ENCODE data around the gene CFDP1.

CFDP1 gene

GRCh38 chr16:75317101-75317522, 116.2 kb downstream of the CFDP1 start:
- no peak for DNase-seq

- no peak for DNase-seq
These were observed 117.6 kb downstream of the CFDP1 start for GRCh38 chr16:75315539-75316306.

DNA sequence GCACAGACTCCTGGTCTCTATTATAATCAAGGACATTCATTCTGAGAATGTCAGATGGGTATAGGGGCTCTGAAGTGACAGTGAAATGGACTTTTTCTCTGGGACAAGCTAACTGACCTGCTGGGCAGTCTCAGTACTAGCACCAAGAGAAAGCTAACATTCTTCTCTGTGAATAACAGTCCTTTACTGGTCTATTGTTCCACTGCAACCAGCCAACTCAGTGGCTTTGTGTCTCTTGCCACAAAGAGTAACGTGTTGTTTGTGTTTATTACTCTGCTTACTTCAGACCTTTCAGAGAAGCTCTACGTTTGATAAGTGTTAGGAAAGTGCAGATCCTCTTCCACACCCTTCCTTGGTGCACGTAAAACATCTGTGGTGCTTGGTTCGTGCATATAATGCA, 120.4 kb downstream of the CFDP1 start:
- DNase-seq, result no peak

DNA sequence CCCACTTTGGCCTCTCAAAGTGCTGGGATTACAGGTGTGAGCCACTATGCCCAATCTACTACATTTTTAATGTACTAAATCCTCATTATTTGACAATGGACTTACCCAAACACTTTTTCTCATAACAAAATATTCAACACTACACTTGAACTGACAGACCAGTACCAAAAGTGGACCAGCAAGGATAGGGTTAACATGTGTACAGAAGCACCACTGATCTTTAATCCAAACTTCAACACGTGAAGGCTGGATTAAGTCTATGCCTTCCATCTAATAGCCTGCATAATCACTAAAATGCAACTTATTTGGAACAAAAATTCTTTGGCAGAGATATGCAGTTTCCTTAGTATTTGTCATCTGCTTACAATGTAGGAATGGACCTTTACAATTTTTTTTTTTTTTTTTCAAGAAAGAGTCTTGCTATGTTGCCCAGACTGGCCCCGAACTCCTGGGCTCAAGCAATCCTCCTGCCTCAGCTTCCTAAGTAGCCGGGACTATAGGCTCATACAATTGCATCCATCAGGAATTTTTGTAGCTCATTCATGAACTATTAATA, 121.8 kb downstream of the CFDP1 start:
- no peak for DNase-seq

DNA sequence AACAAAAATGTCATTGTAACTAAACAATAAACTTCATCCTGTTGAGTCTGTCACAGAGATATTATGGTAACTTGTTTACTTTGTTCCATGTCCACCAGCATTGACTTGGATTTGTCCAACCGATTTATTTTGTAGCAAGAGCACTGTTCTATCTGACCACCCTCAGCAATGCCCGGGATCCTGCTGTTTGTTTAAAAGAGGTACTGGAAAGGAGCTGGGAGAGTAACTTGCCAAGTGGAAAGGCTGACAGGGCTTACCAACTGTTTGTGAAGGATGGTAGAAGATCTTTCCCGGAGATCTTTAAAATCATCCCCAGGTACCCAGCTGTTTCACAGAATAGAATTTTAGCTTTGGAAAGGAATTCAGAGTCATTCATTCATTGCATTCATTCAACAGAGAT, 122.8 kb downstream of the CFDP1 start:
- no peak for DNase-seq

DNA sequence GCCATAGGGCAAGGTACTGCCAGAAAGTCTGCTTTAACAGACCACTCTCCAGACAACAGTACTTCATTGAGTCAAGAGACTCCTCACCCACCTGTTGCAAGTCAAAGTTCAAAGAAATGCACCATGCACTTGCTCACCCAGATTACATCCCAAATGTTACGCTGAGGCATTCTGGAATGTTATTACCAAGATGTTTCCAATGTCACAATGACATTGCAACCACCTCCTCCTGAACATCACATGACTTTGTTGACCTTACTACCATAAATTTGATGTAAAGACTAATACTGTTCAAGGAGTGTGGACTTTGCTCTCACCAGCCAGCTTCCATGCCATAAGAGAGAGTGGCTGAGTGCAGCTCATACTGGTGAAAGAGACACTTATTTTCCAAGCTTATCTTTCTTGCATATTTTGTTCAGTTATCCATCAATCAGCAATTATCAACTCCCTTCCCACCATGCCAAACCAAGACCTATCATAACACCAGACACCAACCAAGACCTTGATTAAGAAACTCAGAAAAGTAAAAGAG, 123.3 kb downstream of the CFDP1 start:
- no peak for DNase-seq

DNA sequence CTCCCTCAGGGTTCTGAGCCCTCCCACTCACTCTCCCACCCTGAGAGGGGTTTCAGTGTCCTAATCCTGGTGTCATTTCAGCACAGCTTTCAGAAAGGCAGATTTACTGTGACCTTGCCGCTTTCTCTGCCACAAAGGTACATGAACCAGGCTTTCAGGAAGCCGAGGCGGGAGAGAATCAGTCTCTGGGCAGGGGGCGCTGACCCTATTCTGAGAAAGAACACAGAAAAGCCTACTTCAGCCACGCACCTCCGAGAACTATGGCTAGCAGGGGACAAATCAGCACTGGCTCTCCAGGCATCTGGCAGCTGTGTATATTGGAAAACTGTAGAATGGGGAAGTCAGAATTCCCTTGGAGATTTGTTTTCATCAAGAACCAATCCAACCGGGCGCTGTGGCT, 124.1 kb downstream of the CFDP1 start:
- DNase-seq, result no peak

GRCh38 chr16:75308011-75308410, 125.3 kb downstream of the CFDP1 start:
- no peak for DNase-seq

DNA sequence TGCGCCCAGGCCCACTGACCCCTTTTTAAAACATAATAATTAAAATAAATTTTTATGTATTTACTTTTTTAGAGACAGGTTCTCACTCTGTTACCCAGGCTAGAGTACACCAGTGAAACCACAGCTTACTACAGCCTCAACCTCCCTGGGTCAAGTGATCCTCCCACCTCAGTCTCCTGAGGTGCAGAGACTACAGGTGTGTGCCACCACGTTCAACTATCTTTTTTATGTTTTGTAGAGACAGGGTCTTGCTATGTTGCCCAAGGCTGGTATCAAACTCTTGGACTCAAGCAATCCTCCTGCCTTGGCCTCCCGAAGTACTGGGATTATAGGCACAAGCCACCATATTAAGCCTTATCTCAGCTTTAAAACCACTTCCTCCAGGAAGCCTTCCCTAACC, 125.8 kb downstream of the CFDP1 start:
- no peak for DNase-seq

DNA sequence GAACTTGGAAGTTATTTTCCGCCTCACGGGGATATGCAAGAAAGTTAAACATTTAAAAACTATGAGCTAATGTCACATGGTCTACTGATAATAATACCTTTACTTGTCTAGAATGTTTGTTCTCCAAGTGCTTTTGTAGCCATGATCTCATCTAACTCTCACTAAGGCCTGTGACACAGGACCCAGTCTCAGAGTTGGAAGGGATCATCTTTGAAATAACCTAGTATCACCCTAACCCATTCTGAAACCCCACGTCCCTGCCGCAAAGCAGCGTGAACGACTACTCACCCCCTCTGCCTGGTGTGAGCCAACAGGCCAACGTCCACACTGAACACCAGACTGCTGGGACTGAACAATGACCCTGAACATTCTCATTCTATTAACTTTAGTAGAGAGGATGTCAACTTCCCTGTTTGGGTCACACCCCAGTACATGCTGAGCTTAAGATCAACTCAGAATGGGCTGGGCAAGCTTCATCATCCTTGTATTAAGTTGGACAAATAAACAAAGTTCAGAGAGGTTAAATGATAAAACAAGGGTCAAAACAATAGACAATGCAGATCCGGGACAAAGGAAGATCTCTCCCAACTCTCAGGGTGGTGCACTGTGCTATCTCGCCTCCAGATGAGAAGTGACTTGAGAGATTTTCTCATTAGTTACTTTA, 127.1 kb downstream of the CFDP1 start:
- DNase-seq, result no peak

DNA sequence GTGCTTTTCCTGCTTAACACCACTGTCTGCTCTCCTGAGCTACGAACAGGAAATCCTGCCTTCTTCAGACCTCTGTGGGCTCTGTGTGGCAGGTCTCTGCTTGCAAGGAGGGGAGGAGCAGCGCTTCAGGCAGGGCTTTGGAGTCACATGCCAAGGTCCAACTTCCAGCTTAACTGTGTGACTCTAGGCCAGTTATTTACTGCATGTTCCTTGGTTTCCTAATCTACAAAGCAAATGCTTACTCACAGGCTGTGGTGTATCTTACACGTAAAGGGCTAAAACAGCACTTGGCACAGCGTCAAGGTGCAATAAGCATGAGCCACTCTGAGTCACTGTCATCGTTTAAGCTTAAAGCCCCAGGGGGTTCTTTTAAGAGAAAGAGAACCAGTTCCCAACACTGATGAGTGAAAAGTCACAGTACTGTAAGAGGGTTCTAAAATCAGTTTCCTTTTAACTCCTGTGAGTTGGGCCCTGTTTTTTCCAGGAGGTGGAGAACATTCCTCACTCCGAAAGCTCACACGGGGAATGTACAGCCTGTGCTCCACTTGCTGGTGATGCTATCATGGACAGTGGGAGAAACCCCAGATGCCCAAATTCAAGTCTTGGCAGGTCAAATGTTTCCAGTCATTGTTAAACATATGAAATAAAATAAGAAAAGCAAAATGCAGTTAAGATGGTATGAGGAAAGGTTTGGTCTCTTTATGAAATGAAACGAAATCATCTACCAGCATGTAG, 127.8 kb downstream of the CFDP1 start:
- DNase-seq, result no peak

DNA sequence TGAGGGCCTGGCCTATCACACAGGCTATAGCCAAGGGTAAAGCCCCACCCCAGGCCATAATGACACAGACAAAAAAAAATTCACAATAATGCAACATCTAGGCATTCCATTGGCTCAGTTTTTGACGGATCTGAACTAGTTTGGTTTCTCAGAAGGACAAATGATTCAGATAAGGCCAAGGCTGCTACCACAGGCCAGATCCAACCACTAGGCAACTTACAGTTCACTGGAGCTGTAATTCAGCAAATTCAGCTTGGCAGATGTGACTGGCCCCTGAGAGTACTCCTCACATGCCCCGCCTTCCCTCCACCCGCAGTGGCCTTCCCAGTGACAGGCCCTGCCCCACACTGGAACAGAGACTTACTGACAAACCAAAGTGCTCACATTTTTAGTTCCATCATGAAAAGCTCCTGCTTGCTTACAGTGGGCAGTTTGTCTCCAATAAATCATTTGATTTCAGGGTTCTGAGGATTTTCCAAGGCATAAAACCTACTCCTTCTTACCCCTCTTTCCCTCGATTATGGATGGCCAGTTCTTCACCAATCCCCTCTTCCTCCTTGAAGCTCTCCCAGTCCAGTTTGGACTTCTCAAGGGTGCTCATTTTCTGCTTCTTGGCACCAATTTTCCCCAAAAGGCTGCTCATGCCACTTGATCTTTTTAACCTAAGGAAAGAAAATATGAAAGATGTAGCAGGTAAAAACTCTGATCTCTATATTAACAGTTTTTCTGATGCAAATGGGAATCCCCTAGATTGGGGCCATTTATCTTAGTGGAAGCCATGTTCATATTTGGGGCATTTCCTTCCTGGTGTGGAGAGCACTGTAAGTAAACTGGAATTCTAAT, 128.6 kb downstream of the CFDP1 start:
- DNase-seq, result no peak

DNA sequence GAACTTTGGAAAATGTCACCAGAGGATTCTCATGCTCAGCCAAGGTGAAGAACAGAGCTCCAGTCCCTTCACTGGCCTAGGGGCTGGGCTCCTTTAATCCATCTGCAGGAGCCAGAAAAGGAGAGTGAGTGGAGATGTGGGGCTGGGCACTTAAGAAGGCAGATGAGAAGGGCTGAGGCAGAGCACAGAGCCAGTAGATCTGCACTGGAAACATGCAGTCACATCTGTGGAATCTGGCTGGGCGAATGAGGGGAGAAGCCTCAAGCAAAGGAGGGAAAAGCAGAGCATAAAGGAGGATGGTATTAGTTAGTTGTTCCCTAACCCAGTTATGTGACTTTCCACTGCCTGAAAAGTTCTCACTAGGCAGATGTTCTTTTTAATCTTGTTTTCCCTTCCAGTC, 131.5 kb downstream of the CFDP1 start:
- DNase-seq, result no peak

- DNase-seq, result no peak
These were observed 135.0 kb downstream of the CFDP1 start for GRCh38 chr16:75298267-75298666.

- DNase-seq, result no peak
These were observed 136.7 kb downstream of the CFDP1 start for GRCh38 chr16:75296606-75297005.

DNA sequence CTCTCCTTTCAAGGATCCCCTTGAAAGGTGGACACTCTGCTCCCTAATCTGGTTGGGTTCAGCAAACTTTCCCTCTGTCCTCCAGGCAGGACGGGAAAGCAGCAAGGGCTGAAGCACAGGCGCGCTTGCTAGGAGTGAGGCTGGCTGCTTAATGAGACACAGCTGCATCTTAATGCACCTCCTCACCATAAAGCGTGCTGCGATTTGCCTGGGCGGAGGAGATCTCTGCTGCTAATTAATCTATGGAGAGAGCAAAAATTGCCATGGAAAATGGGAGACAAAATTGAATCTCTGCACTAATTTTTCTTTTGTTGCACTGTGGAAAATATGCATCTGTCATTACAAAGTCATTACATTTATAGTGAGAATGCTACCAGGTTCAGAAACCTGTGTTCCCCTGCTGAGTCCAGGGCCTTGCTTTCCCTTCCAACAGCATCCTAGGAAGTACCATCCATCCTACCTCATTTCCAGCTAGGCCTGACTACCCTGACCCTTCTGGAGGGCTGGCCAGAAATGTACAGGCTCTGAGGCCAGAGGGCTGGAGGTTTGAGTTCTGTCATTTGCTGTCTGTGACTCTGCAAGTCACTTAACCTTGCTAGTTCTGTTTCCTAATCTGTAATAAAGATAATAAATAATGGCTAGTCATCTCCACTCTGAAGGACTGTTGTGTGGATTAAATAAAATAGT, 138.4 kb downstream of the CFDP1 start:
- no peak for DNase-seq

DNA sequence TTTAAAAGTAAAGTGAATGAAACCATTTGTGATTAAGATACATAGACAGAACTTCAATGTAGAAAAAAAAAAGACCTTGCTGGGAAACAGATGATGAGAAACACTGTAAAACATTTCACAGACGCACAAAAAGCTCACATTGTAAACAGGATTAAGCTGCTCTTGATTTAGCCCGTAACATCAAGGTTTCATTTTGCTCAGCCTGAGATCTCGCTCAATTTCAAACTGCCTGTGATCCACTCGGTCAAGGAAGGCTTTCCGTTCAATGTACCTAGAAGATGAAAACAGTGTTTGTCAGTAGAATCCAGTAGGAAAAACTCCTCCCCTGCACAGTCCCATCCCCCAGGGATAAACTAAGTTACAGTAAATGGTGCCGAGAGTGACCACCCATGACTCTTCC, 139.5 kb downstream of the CFDP1 start:
- no peak for DNase-seq

GRCh38 chr16:75293173-75293572, 140.1 kb downstream of the CFDP1 start:
- no peak for DNase-seq

GRCh38 chr16:75292691-75293090, 140.6 kb downstream of the CFDP1 start:
- DNase-seq, result no peak

GRCh38 chr16:75289189-75289588, 144.1 kb downstream of the CFDP1 start:
- DNase-seq, result no peak

DNA sequence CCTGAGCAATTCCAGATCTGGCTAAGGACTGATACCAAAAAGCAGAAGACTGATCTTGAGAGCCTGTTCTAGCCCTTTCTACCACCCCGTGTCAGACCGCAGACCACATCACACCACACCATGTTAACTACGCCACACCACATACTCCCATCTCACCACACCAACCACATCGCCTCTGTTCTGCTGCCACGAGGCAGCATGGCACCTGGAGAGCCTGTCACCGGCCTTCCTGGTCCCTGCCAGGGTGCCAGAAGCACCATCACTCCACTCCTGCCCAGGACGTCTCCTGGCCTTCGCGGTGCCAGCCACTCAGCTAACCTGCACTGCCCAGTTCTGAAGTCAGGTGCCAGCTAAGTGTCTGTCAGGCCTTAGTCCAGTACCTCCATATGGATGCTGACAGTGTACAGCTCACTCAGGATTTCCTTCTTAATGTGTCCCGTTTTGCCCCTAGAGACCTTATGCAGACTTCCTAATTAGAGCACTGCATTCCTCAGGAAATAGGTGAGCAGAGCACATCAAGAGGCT, 144.6 kb downstream of the CFDP1 start:
- peak; percentile 48 for DNase-seq

- no peak for DNase-seq
These were observed 145.1 kb downstream of the CFDP1 start for GRCh38 chr16:75288181-75288580.

All from activated T-cell treated with anti-CD3 and anti-CD28 coated beads, Interleukin-2, amount 50 U/mL, for 1 hour (primary cell).